GM21723 (cell line): ENCODE measurements around the gene BCL2A1.
A peak's percentile ranks its signal among the peaks of the same experiment; 100 is the strongest.
"Not testable (repeated sequence)": the region's sequence is repeated elsewhere in the genome, so short reads cannot be mapped to it uniquely, and the experiment has no call there.

Experiments
- ATAC-seq: cut with Tn5 transposase; IDR thresholded peaks from one replicate; pipeline ENCODE4 v1.9.1; 2021; ENCODE audit warnings: mild to moderate bottlenecking, moderate library complexity; ENCODE audit not compliant: unreplicated experiment

The BCL2A1 gene

GRCh38 chr15:79962178-79962577 lies 8.8 kb downstream of the BCL2A1 start:
- peak; percentile 45 for ATAC-seq

GRCh38 chr15:79960502-79961212 lies 10.3 kb downstream of the BCL2A1 start:
- ATAC-seq = no peak

DNA sequence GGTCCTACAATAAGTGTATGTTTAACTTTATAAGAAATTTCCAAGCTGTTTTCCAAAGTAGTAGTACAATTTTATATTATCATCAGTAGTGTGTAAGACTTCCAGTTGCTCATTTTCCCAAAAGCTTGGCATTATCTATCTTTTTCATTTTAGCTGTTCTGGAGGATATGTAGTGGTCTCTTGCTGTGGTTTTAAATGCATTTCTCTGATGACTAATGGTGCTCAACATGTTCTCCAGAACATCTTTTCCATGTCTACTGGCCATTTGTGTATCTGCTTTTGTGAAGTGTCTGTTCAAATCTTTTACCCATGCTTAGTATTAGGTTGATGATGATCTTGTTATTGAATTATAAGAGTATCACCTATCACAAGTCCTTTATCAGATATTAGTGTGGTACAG lies 13.3 kb downstream of the BCL2A1 start:
- ATAC-seq = no peak

DNA sequence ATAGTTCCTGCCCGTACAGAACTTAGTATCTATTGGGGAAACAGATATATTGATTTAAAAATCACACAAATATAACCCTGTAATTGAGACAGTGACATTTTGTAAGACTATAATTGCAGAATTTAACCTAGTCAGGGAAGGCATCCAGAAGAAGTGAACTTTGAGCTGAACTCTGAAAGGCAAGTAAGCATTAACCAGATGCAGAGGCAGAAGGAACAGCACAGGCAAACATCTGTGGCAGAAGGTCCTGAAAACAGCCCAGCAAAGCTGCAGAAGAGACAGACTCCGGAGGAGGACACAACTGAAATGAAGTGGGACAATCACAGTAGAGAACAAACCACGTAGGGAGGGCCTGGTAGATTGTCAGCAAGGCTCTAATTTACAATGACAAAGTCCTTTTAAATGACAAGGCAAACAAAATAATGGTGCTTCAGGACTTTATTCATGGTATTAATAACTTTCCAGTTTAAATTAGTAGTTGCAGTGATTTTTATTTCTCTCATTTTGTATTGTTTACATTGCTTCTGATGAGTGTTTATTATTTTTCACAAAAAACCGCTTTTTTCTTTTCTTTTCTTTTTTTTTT lies 14.5 kb downstream of the BCL2A1 start:
- no peak for ATAC-seq

GRCh38 chr15:79954661-79955060 lies 16.3 kb downstream of the BCL2A1 start:
- no peak for ATAC-seq

DNA sequence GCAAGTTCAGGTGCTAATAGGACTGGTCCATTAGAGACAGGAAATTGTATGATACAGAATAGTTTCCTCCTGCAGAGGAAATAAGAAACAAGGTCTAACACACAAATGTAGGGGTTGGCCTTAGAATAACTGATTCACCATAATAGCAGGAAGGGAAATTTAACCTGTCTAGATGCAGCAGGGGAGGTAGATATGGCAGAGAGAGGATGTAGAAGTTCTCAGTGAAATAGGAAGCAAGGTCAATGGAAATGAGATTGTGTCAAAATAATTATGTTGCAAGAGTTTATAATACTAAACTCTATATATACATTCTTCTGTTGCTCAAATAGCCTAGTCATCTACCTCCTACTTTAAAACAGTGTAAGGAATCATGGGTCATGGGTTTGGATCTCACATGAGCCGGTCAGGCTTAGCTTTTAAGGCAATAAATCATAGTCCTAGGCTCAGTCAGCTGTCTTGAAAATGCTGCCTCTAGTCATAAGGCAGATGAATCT lies 17.0 kb downstream of the BCL2A1 start:
- ATAC-seq = no peak

- no peak for ATAC-seq
Measured at GRCh38 chr15:79952329-79952728, 18.7 kb downstream of the BCL2A1 start.

- no peak for ATAC-seq
Measured at GRCh38 chr15:79950247-79950646, 20.7 kb downstream of the BCL2A1 start.

DNA sequence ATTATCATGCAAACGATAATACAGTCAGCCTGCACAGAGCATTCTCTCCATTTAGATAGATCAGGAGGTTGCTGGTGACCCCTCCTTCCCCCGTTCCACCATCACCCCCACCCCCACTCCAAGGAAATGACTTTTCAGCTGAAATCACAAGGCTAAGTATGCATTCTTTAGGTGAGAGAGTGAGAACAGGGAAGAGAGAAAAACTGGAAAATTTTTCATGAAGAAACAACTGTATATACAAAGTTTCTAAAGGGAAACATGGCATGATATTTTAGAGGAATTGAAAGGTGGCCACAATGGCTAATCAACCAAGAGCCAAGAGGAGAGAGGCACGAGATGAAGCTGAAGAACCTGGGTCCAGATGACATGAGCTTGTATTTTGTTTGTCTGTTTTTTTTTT lies 22.2 kb downstream of the BCL2A1 start:
- no peak for ATAC-seq

- ATAC-seq = peak; percentile 63
Measured at GRCh38 chr15:79948095-79948695, 22.8 kb downstream of the BCL2A1 start.

DNA sequence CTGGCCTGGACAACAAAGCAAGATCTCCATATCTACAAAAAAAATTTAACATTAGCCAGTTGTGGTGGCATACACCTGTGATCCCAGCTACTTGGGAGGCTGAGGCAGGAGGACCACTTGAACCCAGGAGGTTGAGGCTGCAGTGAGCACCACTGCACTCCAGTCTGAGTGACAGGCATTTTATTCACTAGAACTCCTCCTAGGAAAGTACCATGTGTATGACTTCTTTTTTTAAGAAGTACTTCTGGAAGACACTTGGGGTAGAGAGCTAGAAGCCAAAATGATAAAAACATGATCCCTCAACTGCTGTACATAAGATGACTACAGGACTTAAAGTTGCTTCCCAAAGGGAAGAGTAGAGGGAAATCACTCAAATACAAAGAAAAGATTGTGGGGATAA lies 24.0 kb downstream of the BCL2A1 start:
- ATAC-seq = no peak

GRCh38 chr15:79944622-79945021 lies 26.4 kb downstream of the BCL2A1 start:
- no peak for ATAC-seq

DNA sequence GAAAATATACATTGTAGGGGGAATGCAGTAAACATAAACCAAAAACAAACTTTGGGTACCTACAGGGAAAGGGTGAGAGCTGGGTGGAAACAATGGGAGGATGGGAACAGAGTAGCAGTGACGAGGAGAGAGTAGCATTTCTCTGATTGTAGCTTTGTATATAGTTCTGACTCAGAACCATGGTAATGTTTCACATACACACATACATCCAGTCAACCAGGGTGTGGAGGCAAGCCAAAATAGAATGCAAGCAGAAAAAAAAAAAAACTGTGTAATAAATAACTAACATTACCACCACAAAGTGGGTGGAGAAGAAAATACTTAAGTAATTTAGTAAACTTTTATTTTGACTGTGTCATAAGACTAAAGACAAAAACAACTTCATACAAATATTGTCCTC lies 27.2 kb downstream of the BCL2A1 start:
- peak; percentile 60 for ATAC-seq

GRCh38 chr15:79942741-79943481 lies 28.1 kb downstream of the BCL2A1 start:
- ATAC-seq = no peak

DNA sequence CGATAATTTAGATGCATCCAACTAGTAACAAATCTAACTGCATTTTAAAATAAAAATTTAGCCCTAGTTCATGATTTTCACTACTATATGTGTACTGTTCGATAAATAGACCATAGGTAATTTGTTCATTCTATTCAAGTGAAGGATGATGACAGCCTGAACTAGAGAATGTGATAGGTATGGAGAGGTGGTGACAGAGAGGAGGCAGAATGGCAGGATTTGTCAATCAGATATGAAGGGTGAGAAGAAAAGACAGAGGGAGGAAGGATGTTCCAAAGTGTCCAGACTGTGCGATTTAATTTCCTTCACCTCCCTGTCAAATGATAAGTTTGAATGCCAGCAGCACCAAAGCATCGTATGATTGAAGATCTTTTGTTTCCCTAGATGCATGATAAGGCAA lies 31.6 kb downstream of the BCL2A1 start:
- no peak for ATAC-seq

- ATAC-seq = no peak
Measured at GRCh38 chr15:79938143-79938542, 32.9 kb downstream of the BCL2A1 start.

DNA sequence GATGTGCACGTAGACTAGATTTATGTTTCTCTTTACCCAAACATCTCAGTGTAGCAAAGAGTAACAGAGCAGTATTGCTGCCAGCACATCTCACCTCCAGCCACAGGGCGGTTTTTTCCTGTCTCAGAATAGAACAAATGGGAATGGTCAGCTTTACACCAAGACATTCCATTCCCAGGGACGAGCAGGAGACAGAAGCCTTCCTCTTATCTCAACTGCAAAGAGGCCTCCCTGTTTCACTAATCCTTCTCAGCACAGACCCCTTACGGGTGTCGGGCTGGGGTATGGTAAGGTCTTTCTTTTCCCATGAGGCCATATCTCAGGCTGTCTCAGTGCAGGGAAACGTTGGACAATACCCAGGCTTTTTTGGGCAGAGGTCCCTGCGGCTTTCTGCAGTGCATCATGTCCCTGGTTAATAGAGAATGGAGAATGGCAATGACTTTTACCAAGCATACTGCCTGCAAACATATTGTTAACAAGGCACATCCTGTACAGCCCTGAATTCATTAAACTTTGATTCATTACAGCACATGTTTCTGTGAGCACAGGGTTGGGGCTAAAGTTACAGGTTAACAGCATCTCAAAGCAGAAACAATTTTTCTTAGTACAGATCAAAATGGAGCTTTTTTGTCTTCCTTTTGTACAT lies 35.3 kb downstream of the BCL2A1 start:
- not testable (repeated sequence) for ATAC-seq

DNA sequence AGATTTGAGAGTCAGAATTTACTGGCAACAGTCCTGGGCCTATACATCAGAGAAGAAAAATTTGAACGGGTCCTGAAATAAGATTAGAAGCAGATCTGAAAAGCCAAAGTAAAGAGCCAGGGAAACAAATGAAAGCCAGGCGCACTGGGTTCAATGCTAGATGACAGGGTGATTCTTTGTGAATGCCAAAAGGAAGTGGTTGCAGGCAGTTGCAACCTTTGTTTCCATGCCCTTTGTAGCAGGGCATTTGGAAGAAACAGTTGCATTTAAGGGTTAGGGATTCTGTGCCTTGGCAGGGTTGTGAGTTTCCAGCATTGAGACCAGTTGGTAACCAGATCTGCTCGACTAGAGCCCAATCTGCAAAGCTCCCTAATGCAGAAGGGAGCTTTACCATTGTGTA lies 37.8 kb downstream of the BCL2A1 start:
- no peak for ATAC-seq

DNA sequence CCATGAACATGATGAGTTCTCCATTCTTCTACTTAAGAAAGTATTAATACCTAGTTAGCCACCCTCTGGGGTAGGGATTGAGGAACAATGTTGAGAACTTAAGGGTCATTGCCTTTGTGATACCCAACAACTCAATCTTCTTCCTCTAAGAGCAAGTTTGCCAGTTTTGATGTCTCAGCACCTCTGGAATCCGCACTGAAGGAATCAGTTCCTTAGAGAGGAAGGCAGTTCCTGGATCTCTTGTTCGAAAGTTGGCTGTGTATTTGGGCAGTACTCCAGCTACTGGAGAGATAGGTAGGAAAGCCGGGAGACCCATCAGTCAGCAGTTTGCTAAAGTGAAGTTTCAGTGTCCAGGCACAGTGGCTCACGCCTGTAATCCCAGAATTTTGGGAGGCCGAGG lies 38.5 kb downstream of the BCL2A1 start:
- ATAC-seq = no peak

DNA sequence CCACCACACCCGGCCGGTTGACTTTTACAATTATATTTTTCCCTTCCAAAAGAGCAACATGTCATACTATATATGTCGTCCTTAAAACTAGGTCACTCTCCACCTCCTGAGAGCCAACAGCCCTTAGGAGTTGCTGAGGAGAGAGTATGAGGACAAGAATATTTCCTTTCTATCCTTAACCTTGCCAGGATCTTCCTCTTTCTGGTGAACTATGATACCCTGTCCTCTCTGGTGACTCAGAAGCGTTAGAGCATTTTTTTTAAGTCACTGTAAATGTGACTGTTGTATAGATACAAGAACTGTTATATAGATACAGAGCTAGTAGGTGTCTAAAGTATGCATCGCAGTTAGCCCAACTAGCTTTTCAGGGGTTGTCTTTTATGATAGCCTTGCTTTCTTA lies 40.5 kb downstream of the BCL2A1 start:
- no peak for ATAC-seq

DNA sequence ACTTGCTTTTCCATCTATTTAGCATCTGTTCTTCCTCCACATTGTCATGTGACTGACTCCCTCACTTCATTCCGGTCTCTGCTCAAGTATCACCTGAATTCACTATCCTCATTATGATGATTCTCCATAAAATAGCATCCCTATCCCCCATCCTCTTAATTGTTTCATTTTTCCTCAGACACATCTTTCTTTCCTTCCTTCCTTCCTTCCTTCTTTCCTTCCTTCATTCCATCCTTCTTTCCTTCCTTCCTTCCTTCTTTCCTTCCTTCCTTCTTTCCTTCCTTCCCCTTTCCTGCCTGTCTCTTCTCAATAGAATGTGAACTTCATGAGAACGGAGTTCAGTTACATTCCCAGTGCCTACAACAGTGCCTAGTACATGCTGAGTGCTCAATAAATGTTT lies 41.6 kb downstream of the BCL2A1 start:
- ATAC-seq = no peak
